NCI-H1092 (cell line): ENCODE data around the gene OGG1.

ENCODE experiments used
- DNase-seq: peaks from one replicate; lab custom pipeline; 2025; lab: John Stamatoyannopoulos, UW

The OGG1 gene

GRCh38 chr3:9749645-9750555, at the start of gene OGG1:
TSS of gene OGG1 (plus strand) at chr3:9749952. CDS start at chr3:9750287, 335 bp downstream.
- DNase-seq: peak; percentile 93

- no peak for DNase-seq
Observed at GRCh38 chr3:9700536-9700935, 49.2 kb upstream of the OGG1 start.

- DNase-seq: no peak
Observed at GRCh38 chr3:9701006-9701405, 48.7 kb upstream of the OGG1 start.

- no peak for DNase-seq
Observed at GRCh38 chr3:9701711-9702110, 48.0 kb upstream of the OGG1 start.

GRCh38 chr3:9703240-9703639, 46.5 kb upstream of the OGG1 start:
- no peak for DNase-seq

- no peak for DNase-seq
Observed at GRCh38 chr3:9703736-9704346, 45.9 kb upstream of the OGG1 start, which contains the start of gene CPNE9. TSS of gene CPNE9 (plus strand) at chr3:9703833. CDS start at chr3:9703997, 164 bp downstream.

- DNase-seq: no peak
Observed at GRCh38 chr3:9704347-9705322, 45.1 kb upstream of the OGG1 start.

GRCh38 chr3:9710174-9710739, 39.5 kb upstream of the OGG1 start:
- no peak for DNase-seq

- no peak for DNase-seq
Observed at GRCh38 chr3:9712415-9712814, 37.3 kb upstream of the OGG1 start.

GRCh38 chr3:9713142-9713541, 36.6 kb upstream of the OGG1 start:
- no peak for DNase-seq

- no peak for DNase-seq
Observed at GRCh38 chr3:9715136-9715535, 34.6 kb upstream of the OGG1 start.

- DNase-seq: peak; percentile 13
Observed at GRCh38 chr3:9715764-9716437, 33.9 kb upstream of the OGG1 start.

- DNase-seq: no peak
Observed at GRCh38 chr3:9716801-9717555, 32.8 kb upstream of the OGG1 start.

GRCh38 chr3:9717563-9717962, 32.2 kb upstream of the OGG1 start:
- no peak for DNase-seq

- DNase-seq: no peak
Observed at GRCh38 chr3:9718118-9718517, 31.6 kb upstream of the OGG1 start.

- no peak for DNase-seq
Observed at GRCh38 chr3:9721015-9721699, 28.6 kb upstream of the OGG1 start.

GRCh38 chr3:9721700-9722060, 28.1 kb upstream of the OGG1 start:
- no peak for DNase-seq

- DNase-seq: no peak
Observed at GRCh38 chr3:9725775-9726515, 23.8 kb upstream of the OGG1 start.

GRCh38 chr3:9727041-9727595, 22.6 kb upstream of the OGG1 start:
- no peak for DNase-seq
